Sigmoid colon (tissue), 3 donors: ENCODE data around the gene CPEB1.

Source experiments
- CTCF ChIP-seq, 4 experiments: fragments of 450-650 bp in 3 of 4; fragments of 200-600 bp in 1 of 4; IDR thresholded peaks; one replicate each; pipeline ENCODE4 v1.5.1; 2016 to 2019; ENCODE audit warnings: antibody characterized with exemption in 4 of 4, mild to moderate bottlenecking in 3 of 4, moderate library complexity in 2 of 4
- POLR2A ChIP-seq, 2 donors: fragments of 450-650 bp; IDR thresholded peaks; one replicate each; pipeline ENCODE4 v1.6.1; 2016; ENCODE audit warnings: antibody characterized with exemption in 2 of 2, mild to moderate bottlenecking in 2 of 2, moderate library complexity in 2 of 2

GRCh38 chr15:82630033-82630432 lies 17.1 kb downstream of the CPEB1 start:
- TF ChIP-seq CTCF (IDR thresholded peaks at IDR 0.05): no peak
- TF ChIP-seq POLR2A (IDR thresholded peaks at IDR 0.05): no peak
